GM21529 (cell line): ENCODE measurements around the gene DDA1.
"Not testable (repeated sequence)": the region's sequence is repeated elsewhere in the genome, so short reads cannot be mapped to it uniquely, and the experiment has no call there.

Source experiments
- ATAC-seq: cut with Tn5 transposase; IDR thresholded peaks from one replicate; pipeline ENCODE4 v1.9.1; 2021; ENCODE audit not compliant: unreplicated experiment

Gene DDA1

GRCh38 chr19:17309198-17309964 is at the start of gene DDA1:
DDA1 (plus strand) TSS chr19:17309563; CDS start chr19:17309655, 92 bp downstream.
- ATAC-seq: peak; percentile 61

GRCh38 chr19:17259934-17260333 is 49.4 kb upstream of the DDA1 start:
- no peak for ATAC-seq

GRCh38 chr19:17260842-17261325 is 48.5 kb upstream of the DDA1 start:
- peak; percentile 86 for ATAC-seq

DNA sequence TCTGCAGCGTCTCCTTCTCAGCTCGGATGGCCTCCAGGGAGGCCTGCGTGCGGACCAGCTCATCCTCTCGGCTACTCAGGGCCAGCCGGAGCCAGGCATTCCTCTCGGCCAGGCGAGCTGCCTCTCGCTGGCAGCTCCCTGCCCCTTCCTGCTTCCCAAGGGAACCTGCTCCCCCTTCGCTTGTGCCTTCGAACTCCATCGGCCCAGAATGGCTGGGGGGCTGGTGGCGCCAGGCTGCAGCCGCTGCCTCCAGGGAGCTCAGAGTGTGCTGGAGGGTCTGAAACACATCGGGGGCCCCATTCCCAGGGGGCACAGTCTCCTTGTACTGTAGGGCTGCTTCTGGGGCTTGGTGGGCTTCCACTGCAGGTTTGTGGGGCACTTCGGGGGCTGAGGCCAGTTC is 46.8 kb upstream of the DDA1 start:
- ATAC-seq: no peak

- ATAC-seq: no peak
Measured at GRCh38 chr19:17263712-17264640, 45.4 kb upstream of the DDA1 start.

DNA sequence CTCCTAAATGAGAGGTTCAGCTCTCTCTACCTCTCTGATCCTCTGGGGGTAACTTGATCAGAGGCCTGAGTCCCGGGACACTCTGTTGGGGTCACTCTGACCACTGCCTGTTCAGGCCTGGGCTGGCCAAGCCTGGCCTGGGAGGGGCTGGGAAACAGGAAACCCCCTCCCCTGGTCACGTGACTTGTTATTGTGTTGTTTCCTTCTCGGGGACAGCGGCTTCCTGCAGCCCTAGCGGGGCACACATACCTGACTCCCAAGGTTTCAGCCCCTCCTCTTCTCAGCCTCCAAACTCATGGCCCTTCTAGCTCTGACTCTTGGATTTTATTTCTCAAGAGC is 44.8 kb upstream of the DDA1 start, which contains the start of gene USHBP1:
Gene USHBP1 (minus strand): TSS at position 105 of the 339 bp plus-strand sequence. CDS start 446 bp downstream, outside the sequence.
- no peak for ATAC-seq

GRCh38 chr19:17266026-17266425 is 43.3 kb upstream of the DDA1 start:
- ATAC-seq: no peak

GRCh38 chr19:17266589-17266974 is 42.8 kb upstream of the DDA1 start:
- ATAC-seq: no peak

DNA sequence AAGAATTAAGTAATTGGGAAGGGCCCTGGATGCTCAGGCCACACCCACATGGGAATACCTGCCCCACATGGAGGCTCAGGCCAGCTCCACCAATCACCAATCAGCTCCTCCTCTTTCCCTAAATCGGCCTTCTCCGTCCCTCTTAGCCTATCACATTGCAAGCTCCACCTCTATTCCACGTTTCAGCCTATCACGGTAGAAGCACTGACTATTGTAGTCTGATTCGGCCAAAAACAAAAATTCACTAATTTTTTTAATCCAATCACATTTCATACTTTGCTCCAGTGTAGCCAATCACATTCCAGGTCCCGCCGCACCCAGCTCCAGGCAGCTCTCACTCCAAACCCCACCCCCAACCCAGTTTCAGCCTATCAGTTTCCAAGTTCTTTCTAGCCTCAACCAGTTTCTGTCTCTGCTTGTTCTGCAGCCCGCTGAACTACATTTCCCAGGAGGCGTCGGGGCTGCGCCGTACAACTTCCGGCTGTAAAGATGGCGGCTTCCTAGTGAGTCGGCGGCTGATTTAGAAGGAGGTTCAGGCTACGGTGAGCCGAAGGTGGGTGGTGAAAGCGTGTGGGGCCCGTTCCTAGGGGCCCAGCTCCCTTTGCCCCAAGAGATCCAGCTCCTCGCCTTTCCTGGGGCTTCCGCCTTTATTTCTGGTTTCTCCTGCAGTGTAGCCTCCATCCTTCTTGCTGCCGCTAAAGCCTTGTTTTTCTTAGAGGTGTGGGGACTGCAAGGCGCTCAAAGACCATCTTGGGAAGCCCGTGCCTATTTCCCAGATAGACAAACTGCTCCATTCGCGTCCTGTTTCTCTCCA is 42.2 kb upstream of the DDA1 start, which contains the start of gene BABAM1:
Gene BABAM1 (plus strand): TSS at position 469 of the 814 bp plus-strand sequence. CDS start 1,364 bp downstream, outside the sequence.
- ATAC-seq: peak; percentile 91

GRCh38 chr19:17268754-17269153 is 40.6 kb upstream of the DDA1 start:
- no peak for ATAC-seq

DNA sequence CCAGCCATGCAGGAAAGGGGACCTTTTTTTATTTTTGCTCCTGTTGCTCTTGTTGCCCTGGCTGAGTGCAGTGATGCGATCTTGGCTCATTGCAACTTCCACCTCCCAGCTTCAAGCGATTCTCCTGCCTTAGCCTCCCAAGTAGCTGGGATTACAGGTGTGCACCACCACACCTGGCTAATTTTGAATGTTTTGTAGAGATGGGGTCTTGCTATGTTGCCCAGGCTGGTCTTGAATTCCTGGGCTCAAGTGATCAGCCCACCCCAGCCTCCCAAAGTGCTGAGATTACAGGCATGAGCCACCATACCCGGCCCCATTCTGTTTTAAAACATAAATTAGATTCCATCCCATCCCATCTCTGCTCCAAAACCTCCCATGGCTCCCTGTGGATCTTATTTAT is 34.5 kb upstream of the DDA1 start:
- ATAC-seq: not testable (repeated sequence)

DNA sequence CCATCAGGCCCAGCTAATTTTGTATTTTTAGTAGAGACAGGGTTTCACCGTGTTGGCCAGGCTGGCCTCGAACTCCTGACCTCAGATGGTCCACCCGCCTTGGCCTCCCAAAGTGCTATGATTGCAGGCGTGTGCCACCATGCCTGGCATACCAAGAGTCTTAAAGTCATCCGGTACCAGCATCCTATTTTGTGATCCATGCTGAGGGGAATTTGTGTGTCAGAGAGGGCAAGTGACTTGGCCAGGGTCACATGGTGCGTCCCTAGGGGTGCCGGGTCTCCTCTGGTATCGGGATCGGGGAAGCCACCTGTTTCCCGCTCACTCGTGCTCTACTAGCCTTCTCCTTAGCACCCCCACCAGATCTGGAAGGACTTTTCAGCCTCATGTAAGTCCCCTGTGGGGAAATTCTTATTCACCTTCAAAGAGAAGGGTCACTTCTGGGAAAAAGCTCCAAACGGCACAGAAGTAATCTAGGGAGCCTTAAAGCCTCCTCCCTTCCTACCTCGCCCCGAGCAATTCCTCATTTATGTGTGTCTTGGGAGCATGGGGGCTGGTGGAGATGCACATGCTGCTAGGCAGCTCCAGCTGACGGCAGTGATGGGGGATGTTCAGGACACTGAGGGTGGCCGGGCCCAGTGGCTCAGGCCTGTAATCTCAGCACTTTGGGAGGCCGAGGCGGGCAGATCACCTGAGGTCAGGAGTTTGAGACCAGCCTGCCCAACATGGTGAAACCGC is 33.8 kb upstream of the DDA1 start:
- ATAC-seq: no peak

DNA sequence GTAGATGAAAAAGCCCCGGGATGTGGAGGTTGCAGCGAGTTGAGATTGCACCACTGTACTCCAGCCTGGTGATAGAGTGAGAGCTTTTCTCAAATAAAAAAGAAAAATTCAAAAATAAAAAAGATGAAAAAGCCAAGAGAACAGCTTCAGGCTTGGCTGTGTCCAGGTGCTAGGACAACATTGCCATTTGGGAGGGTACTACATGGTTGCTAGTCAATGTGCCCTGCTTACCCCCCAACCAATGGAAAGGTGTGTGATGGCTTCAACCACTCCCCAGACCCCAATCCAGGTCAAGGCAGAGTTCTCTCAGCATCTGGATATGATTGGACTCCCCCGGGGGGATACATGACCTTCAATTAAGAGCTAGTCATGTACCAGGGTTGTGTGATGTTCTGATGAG is 29.9 kb upstream of the DDA1 start:
- no peak for ATAC-seq

- ATAC-seq: no peak
Measured at GRCh38 chr19:17281391-17282304, 27.7 kb upstream of the DDA1 start, which contains the start of gene ANKLE1. ANKLE1 (plus strand) TSS chr19:17281901; CDS start chr19:17281921, 20 bp downstream.

- peak; percentile 66 for ATAC-seq
Measured at GRCh38 chr19:17282488-17283125, 26.8 kb upstream of the DDA1 start.

GRCh38 chr19:17283504-17283996 is 25.8 kb upstream of the DDA1 start:
- ATAC-seq: no peak

GRCh38 chr19:17285415-17286135 is 23.8 kb upstream of the DDA1 start:
- no peak for ATAC-seq

DNA sequence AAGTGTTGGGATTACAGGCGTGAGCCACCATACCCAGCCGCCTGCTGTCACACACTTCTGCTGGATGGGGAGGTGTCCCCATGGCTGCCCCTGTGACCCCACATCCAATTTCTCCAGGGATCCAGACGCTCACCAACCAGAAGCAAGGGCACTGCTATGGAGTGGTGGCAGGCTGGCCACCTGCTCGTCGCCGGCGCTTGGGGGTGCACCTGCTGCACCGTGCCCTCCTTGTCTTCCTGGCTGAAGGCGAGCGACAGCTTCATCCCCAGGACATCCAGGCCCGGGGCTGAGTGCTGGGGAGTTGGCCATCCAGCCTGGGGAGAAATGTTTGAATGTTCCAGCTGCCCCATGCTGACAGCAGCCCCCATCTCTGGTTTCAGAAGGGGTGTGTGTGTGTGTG is 23.1 kb upstream of the DDA1 start:
- ATAC-seq: no peak
